ENCODE data around the gene ARHGAP26. TPM values are rescaled to one million over a fixed set of nuclear protein-coding genes. Genes with fewer than 3 reads are reported as not detected.

Gene ARHGAP26
- total and polyA plus RNA-seq, 12 donors = 7.5 to 45.8 (median 37.2) TPM

- DNase-seq (no peak), ATAC-seq (no peak)
- Histone ChIP-seq H3K36me3 (no peaks in the 10 kb centered on the region), H3K27ac (no peak overlapping the region), H3K4me3 (no peak overlapping the region), H3K4me1 (peaks cover 0 to 27% (median 11%) of the 10 kb centered on the region in 9 donors), H3K27me3 (no peaks in the 10 kb centered on the region), H3K9me3 (no peaks in the 10 kb centered on the region)
- WGBS, 2 donors = 88 to 94% methylated on average over 4 of the region's 4 CpGs
- intact Hi-C loops (cut with DNase I) = loop anchor here in 2 of 10 donors (5.0 kb wide), 2 partner anchors 49 to 159 kb away; partner anchors contain the start of gene ARHGAP26 (in 1 of the 2)
- TF ChIP-seq, protein P1, sequence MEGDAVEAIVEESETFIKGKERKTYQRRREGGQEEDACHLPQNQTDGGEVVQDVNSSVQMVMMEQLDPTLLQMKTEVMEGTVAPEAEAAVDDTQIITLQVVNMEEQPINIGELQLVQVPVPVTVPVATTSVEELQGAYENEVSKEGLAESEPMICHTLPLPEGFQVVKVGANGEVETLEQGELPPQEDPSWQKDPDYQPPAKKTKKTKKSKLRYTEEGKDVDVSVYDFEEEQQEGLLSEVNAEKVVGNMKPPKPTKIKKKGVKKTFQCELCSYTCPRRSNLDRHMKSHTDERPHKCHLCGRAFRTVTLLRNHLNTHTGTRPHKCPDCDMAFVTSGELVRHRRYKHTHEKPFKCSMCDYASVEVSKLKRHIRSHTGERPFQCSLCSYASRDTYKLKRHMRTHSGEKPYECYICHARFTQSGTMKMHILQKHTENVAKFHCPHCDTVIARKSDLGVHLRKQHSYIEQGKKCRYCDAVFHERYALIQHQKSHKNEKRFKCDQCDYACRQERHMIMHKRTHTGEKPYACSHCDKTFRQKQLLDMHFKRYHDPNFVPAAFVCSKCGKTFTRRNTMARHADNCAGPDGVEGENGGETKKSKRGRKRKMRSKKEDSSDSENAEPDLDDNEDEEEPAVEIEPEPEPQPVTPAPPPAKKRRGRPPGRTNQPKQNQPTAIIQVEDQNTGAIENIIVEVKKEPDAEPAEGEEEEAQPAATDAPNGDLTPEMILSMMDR (IDR thresholded peaks at IDR 0.05) = no peak
Observed at GRCh38 chr5:142722896-142723295, 47.3 kb upstream of the ARHGAP26 start.

DNA sequence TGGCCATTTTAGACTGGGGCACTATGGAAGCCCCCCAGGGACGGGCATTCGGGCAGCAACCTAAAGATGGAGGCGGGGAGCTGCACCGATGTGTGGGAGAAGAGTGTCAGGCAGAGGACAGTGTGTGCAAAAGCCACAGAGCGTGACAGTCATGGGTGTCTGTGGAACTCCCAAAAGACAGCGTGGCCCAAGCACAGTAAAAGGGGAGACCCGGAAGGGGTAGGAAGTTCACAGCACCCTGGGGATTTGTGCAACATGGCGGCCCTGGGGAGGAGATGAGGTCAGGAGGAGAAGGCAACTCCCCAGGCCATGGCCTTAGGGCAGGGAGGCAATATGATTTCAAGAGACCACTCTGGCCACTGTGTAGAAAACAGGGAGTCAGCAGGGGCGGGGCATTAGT is 45.4 kb upstream of the ARHGAP26 start:
- ATAC-seq (no peak), DNase-seq (no peak)
- WGBS, 2 donors = 93 to 95% methylated on average over 9 of the region's 9 CpGs
- no peaks in the 10 kb centered on the region for H3K27me3 ChIP-seq
- H3K36me3 ChIP-seq = no peaks in the 10 kb centered on the region
- H3K4me3 ChIP-seq = no peak overlapping the region
- intact Hi-C loops (cut with DNase I) = loop anchor here in 2 of 10 donors (5.0 kb wide), 2 partner anchors 47 to 157 kb away; partner anchors contain the start of gene ARHGAP26 (in 1 of the 2)
- TF ChIP-seq, protein P1 (IDR thresholded peaks at IDR 0.05) = no peak
- peaks cover 0 to 29% (median 11%) of the 10 kb centered on the region in 9 donors for H3K4me1 ChIP-seq
- H3K27ac ChIP-seq = no peak overlapping the region
- no peaks in the 10 kb centered on the region for H3K9me3 ChIP-seq

DNA sequence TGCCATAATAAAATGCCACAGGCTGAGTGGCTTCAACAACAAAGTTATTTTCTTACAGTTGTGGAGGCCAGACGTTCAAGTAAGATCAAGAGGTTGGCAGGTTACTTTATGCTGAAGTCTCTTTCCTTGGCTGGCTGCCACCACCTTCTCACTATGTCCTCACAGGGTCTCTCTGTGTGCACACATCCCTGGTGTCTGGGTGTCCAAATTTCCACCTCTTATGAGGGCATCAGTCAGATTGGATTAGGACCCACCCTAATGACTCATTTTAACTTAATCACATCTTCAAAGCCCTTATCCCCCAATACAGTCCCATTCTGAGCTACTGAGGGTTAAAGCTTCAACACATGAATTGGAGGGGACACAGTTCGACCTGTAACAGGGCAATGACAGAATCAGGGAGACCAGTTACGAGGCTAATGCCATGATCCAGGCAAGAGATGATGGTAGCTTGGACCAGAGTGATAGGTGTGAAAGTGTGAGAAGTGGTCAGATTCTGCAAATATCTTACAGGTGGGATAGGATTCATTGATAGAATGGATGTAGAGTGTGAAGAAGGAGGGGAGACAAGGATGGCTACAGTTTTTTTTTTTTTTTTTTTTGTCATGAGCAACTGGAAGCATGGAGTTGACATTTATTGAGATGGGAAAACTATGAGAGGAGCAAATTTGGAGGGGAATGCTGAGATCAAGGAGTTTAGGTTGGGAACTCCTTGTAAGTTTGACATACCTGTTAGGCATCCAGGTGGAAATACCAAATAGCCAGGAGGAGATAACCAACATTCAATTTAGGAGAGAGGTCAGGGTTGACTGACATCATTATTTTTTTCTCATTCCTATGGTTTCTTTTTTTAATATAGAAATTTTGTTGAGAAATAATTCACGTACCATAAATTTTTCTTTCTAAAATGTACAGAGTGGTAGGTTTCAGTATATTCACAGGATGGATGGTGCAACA is 44.7 kb upstream of the ARHGAP26 start:
- ATAC-seq (peak in 1 of 8 donors; percentile 21), DNase-seq (no peak)
- H3K27me3 ChIP-seq = no peaks in the 10 kb centered on the region
- intact Hi-C loops (cut with DNase I) = no loop called here
- no peaks in the 10 kb centered on the region for H3K36me3 ChIP-seq
- peaks cover 0 to 29% (median 11%) of the 10 kb centered on the region in 9 donors for H3K4me1 ChIP-seq
- 84 to 85% methylated on average over 4 of the region's 4 CpGs for WGBS, 2 donors
- H3K4me3 ChIP-seq = no peak overlapping the region
- no peaks in the 10 kb centered on the region for H3K9me3 ChIP-seq
- TF ChIP-seq, protein P1 (IDR thresholded peaks at IDR 0.05) = no peak
- peak overlapping the region in 1 of 10 donors; percentile 36 for H3K27ac ChIP-seq

- Histone ChIP-seq H3K27ac (peak overlapping the region in 2 of 10 donors; percentile 41 to 44), H3K27me3 (no peaks in the 10 kb centered on the region), H3K36me3 (no peaks in the 10 kb centered on the region), H3K4me3 (no peak overlapping the region), H3K4me1 (peaks cover 0 to 29% (median 7%) of the 10 kb centered on the region in 9 donors), H3K9me3 (no peaks in the 10 kb centered on the region)
- WGBS, 2 donors = 57 to 68% methylated on average over 2 of the region's 2 CpGs
- ATAC-seq = peak in 6 of 8 donors; percentile 23 to 75 (median 42)
- intact Hi-C loops (cut with DNase I) = no loop called here
- TF ChIP-seq, protein P1 (IDR thresholded peaks at IDR 0.05) = no peak
- DNase-seq = no peak
Observed at GRCh38 chr5:142726188-142726731, 43.9 kb upstream of the ARHGAP26 start.

All from heart right ventricle (tissue), 16 donors.